Neural cell (in vitro differentiated cells): ENCODE data around the gene TSPAN18.

ENCODE experiments used
- CTCF ChIP-seq: fragments of 450-650 bp; IDR thresholded peaks from 2 replicates; pipeline ENCODE4 v1.5.1; 2014; ENCODE audit warnings: antibody characterized with exemption, mild to moderate bottlenecking, moderate library complexity; ENCODE audit not compliant: poor library complexity, severe bottlenecking
- EP300 ChIP-seq: fragments of 450-650 bp; conservative IDR thresholded peaks from 2 replicates; pipeline ENCODE4 v1.6.1; 2014; ENCODE audit warnings: antibody characterized with exemption, mild to moderate bottlenecking, moderate library complexity; ENCODE audit not compliant: poor library complexity, severe bottlenecking
- EZH2 ChIP-seq: fragments of 200-600, 300-800 bp; shearing (Covaris generic), sonication (generic); IDR thresholded peaks from 2 replicates; pipeline ENCODE4 v1.6.1; 2014; ENCODE audit warnings: antibody characterized with exemption, low read length, borderline replicate concordance, mild to moderate bottlenecking; ENCODE audit not compliant: insufficient read depth, poor library complexity, severe bottlenecking
- MXI1 ChIP-seq: fragments of 450-650 bp; conservative IDR thresholded peaks from 2 replicates; pipeline ENCODE4 v1.6.1; 2014; ENCODE audit warnings: antibody characterized with exemption, mild to moderate bottlenecking; ENCODE audit not compliant: poor library complexity, severe bottlenecking
- POLR2AphosphoS5 ChIP-seq: IDR thresholded peaks from 2 replicates; pipeline ENCODE4 v1.6.1; 2012
- RAD21 ChIP-seq: fragments of 450-650 bp; conservative IDR thresholded peaks from 2 replicates; pipeline ENCODE4 v1.6.1; 2014; ENCODE audit warnings: antibody characterized with exemption, mild to moderate bottlenecking, moderate library complexity
- REST ChIP-seq: IDR thresholded peaks from 2 replicates; pipeline ENCODE4 v1.6.1; 2012; ENCODE audit warnings: borderline replicate concordance
- SMC3 ChIP-seq: fragments of 450-650 bp; conservative IDR thresholded peaks from 2 replicates; pipeline ENCODE4 v1.6.1; 2014; ENCODE audit warnings: antibody characterized with exemption, mild to moderate bottlenecking, moderate library complexity; ENCODE audit not compliant: poor library complexity

- TF ChIP-seq CTCF: no peak
- no peak for TF ChIP-seq EZH2
- no peak for TF ChIP-seq RAD21
- TF ChIP-seq EP300: no peak
- no peak for TF ChIP-seq MXI1
- TF ChIP-seq POLR2AphosphoS5: no peak
- no peak for TF ChIP-seq SMC3
- TF ChIP-seq REST: no peak
Measured at GRCh38 chr11:44825058-44825785, 98.5 kb downstream of the TSPAN18 start.
